H1 (cell line): ENCODE results near the gene CPA2. TPM values are rescaled to one million over a fixed set of nuclear protein-coding genes. Genes with fewer than 3 reads are reported as not detected.

Experiments used
- CTCF ChIA-PET: fragments of 300-600 bp; sonication (Branson Sonifier 250); formaldehyde crosslinking; loops from one replicate; lab custom pipeline; 2021; ENCODE audit not compliant: partially characterized antibody; lab: Charles Lee
- POLR2A ChIA-PET: fragments of 300-600 bp; sonication (Branson Sonifier 250); formaldehyde crosslinking; loops from one replicate; lab custom pipeline; 2021; ENCODE audit warnings: inconsistent platforms; ENCODE audit not compliant: partially characterized antibody; lab: Charles Lee
- DNase-seq, 2 experiments: peaks; one replicate each; pipeline versions ENCODE4 v3.0.0 to v3.0.0-alpha.2; 2010 to 2022; ENCODE audit warnings: low spot score in 2 of 2, low read depth in 1 of 2, mixed read lengths in 1 of 2
- FAIRE-seq: peaks from 2 replicates; lab custom pipeline; 2011; peaks lifted over from hg19 to GRCh38; lab: Jason Lieb, UNC
- H2AFZ ChIP-seq: 2 replicates; pipeline ENCODE4 v1.8.1; 2012; ENCODE audit warnings: low read length, inconsistent platforms
- H2AK5ac ChIP-seq: 2 replicates; pipeline ENCODE4 v1.6.1; 2013; ENCODE audit warnings: low read depth, low read length
- H2BK120ac ChIP-seq: replicated peaks from 2 replicates; pipeline ENCODE3; 2013; ENCODE audit warnings: low read depth, low read length, inconsistent platforms
- H2BK12ac ChIP-seq: 2 replicates; pipeline ENCODE4 v1.6.1; 2013; ENCODE audit warnings: low read depth, low read length
- H2BK15ac ChIP-seq: 2 replicates; pipeline ENCODE4 v1.6.1; 2013; ENCODE audit warnings: low read length
- H2BK20ac ChIP-seq: 2 replicates; pipeline ENCODE4 v1.6.1; 2013; ENCODE audit warnings: low read length
- H2BK5ac ChIP-seq: 2 replicates; pipeline ENCODE4 v1.6.1; 2013; ENCODE audit warnings: low read depth, low read length
- H3K14ac ChIP-seq: 2 replicates; pipeline ENCODE4 v1.6.1; 2013; ENCODE audit warnings: inconsistent platforms; ENCODE audit not compliant: insufficient read length
- H3K18ac ChIP-seq: 2 replicates; pipeline ENCODE4 v1.6.1; 2013; ENCODE audit warnings: low read length; ENCODE audit errors: extremely low read depth
- H3K23ac ChIP-seq: 2 replicates; pipeline ENCODE4 v1.6.1; 2013; ENCODE audit warnings: inconsistent platforms; ENCODE audit not compliant: insufficient read length
- H3K23me2 ChIP-seq: 2 replicates; pipeline ENCODE4 v1.6.1; 2013; ENCODE audit warnings: low read depth, low read length
- H3K27ac ChIP-seq: 2 replicates; pipeline ENCODE4 v1.6.1; 2011; ENCODE audit warnings: low read depth, low read length, inconsistent platforms
- H3K27me3 ChIP-seq, 4 experiments: replicated peaks in 1 of 4; 1 replicate in 1 of 4; 2 replicates in 3 of 4; pipeline versions ENCODE4 v1.6.1 to v1.8.1; 2011 to 2013; ENCODE audit warnings: low read length in 3 of 4, mild to moderate bottlenecking in 3 of 4, inconsistent platforms in 2 of 4, mixed read lengths in 2 of 4, moderate library complexity in 1 of 4; ENCODE audit not compliant: control insufficient read depth in 3 of 4, insufficient read depth in 3 of 4; ENCODE audit errors: extremely low read depth in 1 of 4
- H3K36me3 ChIP-seq, 4 experiments: 2 replicates each; pipeline versions ENCODE4 v1.6.1 to v1.8.1; 2011 to 2013; ENCODE audit warnings: mild to moderate bottlenecking in 4 of 4, low read length in 3 of 4, moderate library complexity in 2 of 4, control low read depth in 1 of 4, inconsistent platforms in 1 of 4; ENCODE audit not compliant: insufficient read depth in 4 of 4, control insufficient read depth in 2 of 4
- H3K4ac ChIP-seq: replicated peaks from 2 replicates; pipeline ENCODE3; 2013; ENCODE audit warnings: low read length, low read depth, mixed read lengths, inconsistent platforms; ENCODE audit not compliant: insufficient read length
- H3K4me1 ChIP-seq, 4 experiments: replicated peaks in 1 of 4; 1 replicate in 1 of 4; 2 replicates in 3 of 4; pipeline versions ENCODE4 v1.6.1 to v1.8.1; 2011 to 2013; ENCODE audit warnings: low read length in 3 of 4, inconsistent platforms in 2 of 4, mixed read lengths in 1 of 4; ENCODE audit not compliant: insufficient read depth in 4 of 4, control insufficient read depth in 3 of 4
- H3K4me2 ChIP-seq, 2 experiments: 2 replicates each; pipeline versions ENCODE4 v1.6.1 to v1.8.1; 2011 to 2013; ENCODE audit warnings: low read depth in 2 of 2, low read length in 2 of 2, control low read depth in 1 of 2, inconsistent platforms in 1 of 2, mild to moderate bottlenecking in 1 of 2; ENCODE audit not compliant: insufficient read depth in 1 of 2
- H3K4me3 ChIP-seq, 4 experiments: fragments of 200-600, 300-600 bp in 1 of 4; sonication (generic), shearing (Covaris generic), sonication (Bioruptor Twin) in 1 of 4; 2 replicates each; pipeline versions ENCODE4 v1.5.1 to v1.8.1; 2011 to 2016; ENCODE audit warnings: low read length in 4 of 4, low read depth in 3 of 4, control low read depth in 2 of 4, inconsistent platforms in 2 of 4, mild to moderate bottlenecking in 2 of 4, mixed read lengths in 1 of 4, moderate library complexity in 1 of 4; ENCODE audit not compliant: insufficient read depth in 2 of 4; ENCODE audit errors: extremely low read depth in 1 of 4
- H3K56ac ChIP-seq: replicated peaks from 2 replicates; pipeline ENCODE3; 2013; ENCODE audit warnings: low read depth, mild to moderate bottlenecking, mixed read lengths, low read length, inconsistent platforms; ENCODE audit not compliant: insufficient read length
- H3K79me1 ChIP-seq: 2 replicates; pipeline ENCODE4 v1.6.1; 2013; ENCODE audit warnings: low read depth, low read length, control low read depth
- H3K79me2 ChIP-seq, 2 experiments: 2 replicates each; pipeline versions ENCODE4 v1.6.1 to v1.8.1; 2012 to 2013; ENCODE audit warnings: low read length in 2 of 2, mild to moderate bottlenecking in 2 of 2, inconsistent platforms in 1 of 2; ENCODE audit not compliant: insufficient read depth in 2 of 2, control insufficient read depth in 1 of 2
- H3K9ac ChIP-seq, 4 experiments: replicated peaks in 1 of 4; 1 replicate in 1 of 4; 2 replicates in 3 of 4; pipeline versions ENCODE4 v1.6.1 to v1.8.1; 2011 to 2013; ENCODE audit warnings: low read depth in 3 of 4, low read length in 3 of 4, control low read depth in 2 of 4, mild to moderate bottlenecking in 2 of 4, moderate library complexity in 2 of 4, inconsistent platforms in 1 of 4; ENCODE audit errors: extremely low read depth in 1 of 4
- H3K9me3 ChIP-seq, 2 experiments: 2 replicates each; pipeline versions ENCODE4 v1.6.1 to v1.8.1; 2012 to 2013; ENCODE audit warnings: mild to moderate bottlenecking in 2 of 2, moderate library complexity in 2 of 2, control low read depth in 1 of 2, inconsistent platforms in 1 of 2, low read depth in 1 of 2, low read length in 1 of 2, mixed read lengths in 1 of 2; ENCODE audit not compliant: insufficient read depth in 2 of 2
- H4K20me1 ChIP-seq, 2 experiments: replicated peaks in 1 of 2; 2 replicates each; pipeline versions ENCODE3 to v1.8.1; 2011 to 2013; ENCODE audit warnings: inconsistent platforms in 2 of 2, low read length in 2 of 2, mild to moderate bottlenecking in 1 of 2; ENCODE audit not compliant: insufficient read depth in 2 of 2, control insufficient read depth in 1 of 2
- H4K5ac ChIP-seq: 2 replicates; pipeline ENCODE4 v1.6.1; 2013; ENCODE audit warnings: low read length, low read depth, mixed read lengths, inconsistent platforms; ENCODE audit not compliant: insufficient read length
- H4K8ac ChIP-seq: 2 replicates; pipeline ENCODE4 v1.8.0; 2013; ENCODE audit warnings: mild to moderate bottlenecking, moderate library complexity, low read length, inconsistent platforms; ENCODE audit not compliant: insufficient read depth; ENCODE audit errors: extremely low read depth
- H4K91ac ChIP-seq: replicated peaks from 2 replicates; pipeline ENCODE3; 2013; ENCODE audit warnings: low read length, mixed read lengths, inconsistent platforms; ENCODE audit not compliant: insufficient read length
- ASH2L ChIP-seq: fragments of 200-600, 300-600 bp; sonication (generic); IDR thresholded peaks from one replicate; pipeline ENCODE4 v1.7.1; 2017; ENCODE audit warnings: low read length
- BRCA1 ChIP-seq: IDR thresholded peaks from 2 replicates; pipeline ENCODE4 v1.6.1; 2012; ENCODE audit warnings: low read depth, low read length, improper control_type of control experiment
- CTBP2 ChIP-seq: IDR thresholded peaks from 2 replicates; pipeline ENCODE4 v1.7.0; 2011; ENCODE audit warnings: borderline replicate concordance, mild to moderate bottlenecking, moderate library complexity, mixed read lengths, low read length; ENCODE audit not compliant: insufficient read depth, insufficient read length
- GTF2F1 ChIP-seq: IDR thresholded peaks from 2 replicates; pipeline ENCODE4 v1.6.1; 2012; ENCODE audit warnings: low read depth, low read length, improper control_type of control experiment, borderline replicate concordance
- HDAC6 ChIP-seq: IDR thresholded peaks from one replicate; pipeline ENCODE4 v1.7.1; 2012; ENCODE audit warnings: low read depth, mild to moderate bottlenecking, inconsistent platforms, low read length, moderate library complexity
- JUND ChIP-seq: IDR thresholded peaks from 2 replicates; pipeline ENCODE4 v1.6.1; 2011; ENCODE audit warnings: mild to moderate bottlenecking, improper control_type of control experiment, low read length
- MAFK ChIP-seq: IDR thresholded peaks from 2 replicates; pipeline ENCODE4 v1.6.1; 2012; ENCODE audit warnings: low read depth, mild to moderate bottlenecking, improper control_type of control experiment, low read length
- POLR2AphosphoS5 ChIP-seq: IDR thresholded peaks from 2 replicates; pipeline ENCODE4 v1.6.1; 2011; ENCODE audit warnings: low read depth, low read length
- RNF2 ChIP-seq: fragments of 200-900, 300-1000 bp; sonication (generic); IDR thresholded peaks from 2 replicates; pipeline ENCODE4 v1.7.1; 2016; ENCODE audit warnings: borderline replicate concordance, low read depth, mild to moderate bottlenecking, antibody characterized with exemption, low read length; ENCODE audit not compliant: poor library complexity, severe bottlenecking; ENCODE audit errors: missing control alignments
- SAP30 ChIP-seq: fragments of 300-600 bp; sonication (generic); IDR thresholded peaks from 2 replicates; pipeline ENCODE4 v1.7.1; 2012; ENCODE audit warnings: low read length, moderate library complexity, mild to moderate bottlenecking, inconsistent platforms; ENCODE audit not compliant: insufficient read depth, insufficient replicate concordance
- TAF1 ChIP-seq: IDR thresholded peaks from 2 replicates; pipeline ENCODE4 v1.6.1; 2011; ENCODE audit warnings: mild to moderate bottlenecking, low read depth, low read length
- YY1 ChIP-seq: IDR thresholded peaks from 2 replicates; pipeline ENCODE4 v1.6.1; 2011; ENCODE audit warnings: low read depth, mild to moderate bottlenecking, low read length
- WGBS, 2 experiments: shearing (Covaris generic) in 1 of 2; methylation state at CpG; one replicate each; pipeline versions ENCODE4 v1.1.6 to v1.1.7; 2013 to 2015; ENCODE audit warnings: low lambda C conversion rate in 2 of 2, mixed read lengths in 2 of 2, inconsistent platforms in 1 of 2, low coverage in 1 of 2, missing lambda C conversion rate in 1 of 2; ENCODE audit not compliant: insufficient replicate concordance in 2 of 2, insufficient coverage in 1 of 2, insufficient read length in 1 of 2; ENCODE audit errors: extremely low coverage in 1 of 2, missing lambda C conversion rate in 1 of 2; 5-methylcytosine and 5-hydroxymethylcytosine counted together
- polyA plus RNA-seq, 7 experiments: library from polyadenylated mRNA; depleted of rRNA in 3 of 7; stranded (reverse) in 5 of 7; unstranded in 2 of 7; fragments of >200 nt in 5 of 7; fragments of 200-250 nt in 2 of 7; gene quantifications; 1 replicate in 5 of 7; 2 replicates in 1 of 7; 4 replicates in 1 of 7; pipeline versions ENCODE4 v1.2.1 to v1.2.3, GENCODE V29; 2011 to 2013; ENCODE audit warnings: missing spikeins in 2 of 7, mixed read lengths in 2 of 7
- total RNA-seq: library from RNA; stranded (reverse); fragmentation: NEBNext Ultra II Directional; extraction: Animal tissue kit (Norgen Biotek cat#: 25700); gene quantifications from 2 replicates; pipeline ENCODE4 v1.2.1, GENCODE V29; 2021
- TF ChIP-seq, protein P1 (sequence below): IDR thresholded peaks from 2 replicates; pipeline ENCODE4 v1.6.1; 2011; ENCODE audit warnings: low read depth, mild to moderate bottlenecking, low read length; ENCODE audit not compliant: insufficient read depth

Gene CPA2
- total and polyA plus RNA-seq, 2 of the 8 experiments (the other 6 are each of a cell fraction or from before 2014, with no cell fraction given) = 0.21 TPM; not detected in 1

DNA sequence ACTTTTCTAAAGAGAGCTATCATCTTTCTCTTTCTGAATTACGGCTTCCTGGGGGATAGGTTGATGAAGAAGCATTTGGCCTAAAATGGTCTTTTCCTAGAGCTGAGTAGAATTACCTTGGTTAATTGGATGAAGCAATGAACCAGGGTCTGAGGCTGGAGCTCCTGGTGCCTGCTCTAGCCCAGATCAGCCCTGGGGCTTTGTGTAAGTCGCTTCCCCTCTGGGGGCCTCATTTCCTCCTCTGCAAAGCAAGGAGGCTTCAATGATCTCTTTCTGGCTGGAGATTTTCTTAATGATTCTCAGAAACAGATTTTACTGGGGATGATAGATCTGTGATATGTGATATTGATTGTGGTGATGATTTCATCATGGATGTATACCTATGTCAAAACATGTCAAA is 3.5 kb upstream of the CPA2 start:
- H3K14ac ChIP-seq = no peak overlapping the region
- H2AK5ac ChIP-seq = no peak overlapping the region
- no peak overlapping the region for H2BK15ac ChIP-seq
- no peak overlapping the region for H2BK12ac ChIP-seq
- no peak overlapping the region for H3K4me3 ChIP-seq
- H3K36me3 ChIP-seq = peaks cover 0 to 2% (median 0%) of the 10 kb centered on the region in 4 experiments; a peak in 1 of 8 replicates
- no peaks in the 10 kb centered on the region for H3K79me1 ChIP-seq
- H4K8ac ChIP-seq = no peak overlapping the region
- no peak overlapping the region for H2BK20ac ChIP-seq
- H3K79me2 ChIP-seq = no peaks in the 10 kb centered on the region
- H2BK120ac ChIP-seq = no peak overlapping the region
- no peak overlapping the region for H3K27ac ChIP-seq
- H3K23ac ChIP-seq = no peak overlapping the region
- no peak overlapping the region for H4K5ac ChIP-seq
- H3K56ac ChIP-seq = no peak overlapping the region
- no peaks in the 10 kb centered on the region for H3K27me3 ChIP-seq
- no peak overlapping the region for H3K4ac ChIP-seq
- POLR2A ChIA-PET = interaction anchor here (3.3 kb wide), 1 partner anchor 9 kb away, joined by 23 read pairs; no protein-coding TSS in a partner anchor
- peaks cover 0 to 10% (median 2%) of the 10 kb centered on the region in 4 experiments; a peak in 2 of 7 replicates for H3K4me1 ChIP-seq
- H3K4me2 ChIP-seq = no peak overlapping the region
- H3K18ac ChIP-seq = no peak overlapping the region
- H3K23me2 ChIP-seq = no peaks in the 10 kb centered on the region; the same call in 1 of the 2 replicates
- FAIRE-seq (no peak), DNase-seq (no peak)
- no peak overlapping the region for H3K9ac ChIP-seq
- H2AFZ ChIP-seq = no peak overlapping the region
- 88% methylated on average over 2 of the region's 2 CpGs; no CpG with 5 or more reads in 1 of the 2 experiments for WGBS, 2 experiments
- H4K91ac ChIP-seq = no peak overlapping the region
- H4K20me1 ChIP-seq = no peaks in the 10 kb centered on the region
- no peak overlapping the region for H2BK5ac ChIP-seq
- CTCF ChIA-PET = interaction anchor here (1.1 to 2.2 kb wide), 4 partner anchors 16 to 224 kb away, joined by 3 to 7 read pairs (median 6); partner anchors contain the start of gene CPA1
- H3K9me3 ChIP-seq = peaks cover 3 to 10% of the 10 kb centered on the region in 2 experiments; a peak in 2 of 4 replicates
- TF ChIP-seq ASH2L = no peak
- no peak for TF ChIP-seq SAP30
- TF ChIP-seq YY1 = no peak
- TF ChIP-seq POLR2AphosphoS5 = no peak
- no peak for TF ChIP-seq HDAC6
- no peak for TF ChIP-seq TAF1
- no peak for TF ChIP-seq CTBP2
- TF ChIP-seq MAFK = no peak
- no peak for TF ChIP-seq GTF2F1
- no peak for TF ChIP-seq JUND
- TF ChIP-seq RNF2 = no peak
- TF ChIP-seq BRCA1 = no peak
- TF ChIP-seq, protein P1, sequence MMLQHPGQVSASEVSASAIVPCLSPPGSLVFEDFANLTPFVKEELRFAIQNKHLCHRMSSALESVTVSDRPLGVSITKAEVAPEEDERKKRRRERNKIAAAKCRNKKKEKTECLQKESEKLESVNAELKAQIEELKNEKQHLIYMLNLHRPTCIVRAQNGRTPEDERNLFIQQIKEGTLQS = no peak
